ENCODE data around the gene PCNT. TPM values are rescaled to one million over a fixed set of nuclear protein-coding genes. Genes with fewer than 3 reads are reported as not detected.

PCNT gene
- total RNA-seq, 3 donors from 2014 or later (not counting 1 experiment from before 2014, with no cell fraction given) = 83.6 to 94.9 (median 84.0) TPM

DNA sequence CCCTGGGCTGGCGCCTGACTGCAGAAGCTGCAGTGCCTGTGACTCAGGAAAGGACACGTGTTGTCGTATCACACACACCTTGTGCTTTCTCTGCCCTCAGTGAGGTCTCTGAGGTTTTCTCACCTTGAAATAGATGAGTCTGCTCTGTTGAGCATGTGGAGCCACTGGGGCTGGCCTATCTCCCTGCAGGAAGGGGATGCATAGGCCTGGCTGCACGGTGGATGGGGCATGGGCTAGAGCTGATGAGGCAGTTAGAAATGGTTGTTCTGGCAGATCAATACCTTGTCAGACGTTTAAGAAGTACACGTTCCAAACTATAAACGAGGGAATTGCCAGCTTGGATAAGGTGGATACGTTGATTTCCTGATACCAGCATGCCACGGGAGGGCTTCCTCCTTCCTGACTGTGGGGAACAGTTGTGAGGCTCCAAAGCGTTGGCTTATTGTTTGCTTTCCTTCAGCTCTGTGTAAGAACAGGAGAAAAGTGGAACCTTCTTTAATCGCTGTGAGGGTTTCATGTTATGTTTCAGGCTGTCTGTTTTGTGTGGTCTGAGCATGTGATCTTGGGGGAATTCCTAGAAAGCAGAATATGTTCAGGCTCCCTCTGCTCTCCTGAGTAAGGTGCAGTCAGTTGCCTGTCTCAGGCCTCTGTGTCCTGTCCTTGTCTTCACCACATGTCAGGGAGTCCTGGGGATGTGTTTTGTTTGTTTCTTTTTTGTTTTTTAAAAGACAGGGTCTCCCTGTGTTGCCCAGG lies 44.8 kb downstream of the PCNT start:
- DNase-seq = peak; percentile 30 to 74
- no peak overlapping the region for H3K4me3 ChIP-seq (ENCODE audit: low read length)

DNA sequence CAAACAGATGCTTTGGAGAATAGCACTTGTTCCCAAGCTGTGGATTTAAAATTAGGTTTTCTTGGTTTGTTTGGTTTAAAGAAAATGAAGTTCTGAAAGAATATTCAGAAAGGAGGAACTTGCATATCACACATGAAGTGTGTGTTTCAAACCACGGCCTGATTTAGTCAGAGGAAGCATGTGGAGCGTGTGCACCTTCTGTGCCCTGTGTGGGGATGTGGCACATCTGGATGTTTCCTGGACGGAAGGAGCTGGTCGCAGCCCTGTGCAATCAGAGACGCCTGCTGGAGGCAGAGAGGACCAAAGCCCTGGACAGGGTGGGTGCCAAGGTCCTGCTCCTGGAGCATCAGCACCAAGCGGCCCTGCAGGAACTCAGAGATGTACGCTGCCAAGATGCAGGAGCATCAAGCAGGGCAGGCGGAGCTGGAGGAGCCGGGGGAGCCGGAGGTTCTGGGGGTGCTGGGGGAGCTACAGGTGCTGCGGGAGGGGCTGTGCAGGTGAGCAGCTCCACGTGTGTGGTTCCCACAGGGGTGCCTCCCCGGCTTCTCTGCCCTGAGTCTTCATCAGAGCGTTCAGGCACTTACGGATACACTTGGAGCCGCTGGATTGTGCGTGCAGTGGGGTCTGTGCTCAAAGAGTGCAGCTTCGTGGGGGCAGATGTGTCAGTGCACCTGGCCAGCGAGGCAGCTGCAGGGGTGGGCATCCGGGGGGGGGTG lies 45.7 kb downstream of the PCNT start:
- TF ChIP-seq, protein P1, sequence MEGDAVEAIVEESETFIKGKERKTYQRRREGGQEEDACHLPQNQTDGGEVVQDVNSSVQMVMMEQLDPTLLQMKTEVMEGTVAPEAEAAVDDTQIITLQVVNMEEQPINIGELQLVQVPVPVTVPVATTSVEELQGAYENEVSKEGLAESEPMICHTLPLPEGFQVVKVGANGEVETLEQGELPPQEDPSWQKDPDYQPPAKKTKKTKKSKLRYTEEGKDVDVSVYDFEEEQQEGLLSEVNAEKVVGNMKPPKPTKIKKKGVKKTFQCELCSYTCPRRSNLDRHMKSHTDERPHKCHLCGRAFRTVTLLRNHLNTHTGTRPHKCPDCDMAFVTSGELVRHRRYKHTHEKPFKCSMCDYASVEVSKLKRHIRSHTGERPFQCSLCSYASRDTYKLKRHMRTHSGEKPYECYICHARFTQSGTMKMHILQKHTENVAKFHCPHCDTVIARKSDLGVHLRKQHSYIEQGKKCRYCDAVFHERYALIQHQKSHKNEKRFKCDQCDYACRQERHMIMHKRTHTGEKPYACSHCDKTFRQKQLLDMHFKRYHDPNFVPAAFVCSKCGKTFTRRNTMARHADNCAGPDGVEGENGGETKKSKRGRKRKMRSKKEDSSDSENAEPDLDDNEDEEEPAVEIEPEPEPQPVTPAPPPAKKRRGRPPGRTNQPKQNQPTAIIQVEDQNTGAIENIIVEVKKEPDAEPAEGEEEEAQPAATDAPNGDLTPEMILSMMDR (IDR thresholded peaks at IDR 0.05) = no peak
- WGBS (ENCODE audit: insufficient coverage) = 51% methylated on average over 20 of the region's 20 CpGs
- H3K9me3 ChIP-seq (ENCODE audit: control insufficient read depth, insufficient read depth, low read length) = no peaks in the 10 kb centered on the region
- intact Hi-C loops (cut with micrococcal nuclease) = no loop called here
- peaks cover 16% of the 10 kb centered on the region for H3K36me3 ChIP-seq (ENCODE audit: control insufficient read depth, insufficient read depth, low read length)
- H3K4me1 Mint-ChIP-seq = peaks cover 16 to 17% of the 10 kb centered on the region in 2 donors
- no peaks in the 10 kb centered on the region for H3K36me3 Mint-ChIP-seq
- no peaks in the 10 kb centered on the region for H3K27me3 ChIP-seq (ENCODE audit: control insufficient read depth, insufficient read depth, low read length)
- H3K27ac Mint-ChIP-seq = peak overlapping the region; percentile 67 to 68
- ATAC-seq = no peak
- no peak overlapping the region for H3K4me3 ChIP-seq (ENCODE audit: low read length)
- no peaks in the 10 kb centered on the region for H3K27me3 Mint-ChIP-seq (ENCODE audit: low read depth in 2 of 2)
- H3K9me3 Mint-ChIP-seq = no peaks in the 10 kb centered on the region
- H3K4me1 ChIP-seq (ENCODE audit: control insufficient read depth, insufficient read depth, low read length) = peaks cover 29% of the 10 kb centered on the region
- H3K27ac ChIP-seq (ENCODE audit: low read length) = no peak overlapping the region
- DNase-seq = no peak
- no peak overlapping the region for H3K4me3 Mint-ChIP-seq

More for the DNA sequence above, 44.8 kb downstream of the PCNT start:
- Mint-ChIP-seq H3K27me3 (ENCODE audit: low read depth in 2 of 2) (no peaks in the 10 kb centered on the region), H3K27ac (peak overlapping the region; percentile 67 to 68), H3K4me3 (peak overlapping the region; percentile 45), H3K9me3 (no peaks in the 10 kb centered on the region), H3K36me3 (no peaks in the 10 kb centered on the region), H3K4me1 (peaks cover 16 to 17% of the 10 kb centered on the region in 2 donors)
- Histone ChIP-seq H3K27ac (ENCODE audit: low read length) (peak overlapping the region; percentile 0), H3K27me3 (ENCODE audit: control insufficient read depth, insufficient read depth, low read length) (no peaks in the 10 kb centered on the region), H3K36me3 (ENCODE audit: control insufficient read depth, insufficient read depth, low read length) (peaks cover 23% of the 10 kb centered on the region), H3K9me3 (ENCODE audit: control insufficient read depth, insufficient read depth, low read length) (no peaks in the 10 kb centered on the region), H3K4me1 (ENCODE audit: control insufficient read depth, insufficient read depth, low read length) (peaks cover 29% of the 10 kb centered on the region)
- 22% methylated on average over 11 of the region's 11 CpGs for WGBS (ENCODE audit: insufficient coverage)
- TF ChIP-seq, protein P1 (IDR thresholded peaks at IDR 0.05) = no peak
- intact Hi-C loops (cut with micrococcal nuclease) = no loop called here
- peak; percentile 75 to 89 (median 86) for ATAC-seq

DNA sequence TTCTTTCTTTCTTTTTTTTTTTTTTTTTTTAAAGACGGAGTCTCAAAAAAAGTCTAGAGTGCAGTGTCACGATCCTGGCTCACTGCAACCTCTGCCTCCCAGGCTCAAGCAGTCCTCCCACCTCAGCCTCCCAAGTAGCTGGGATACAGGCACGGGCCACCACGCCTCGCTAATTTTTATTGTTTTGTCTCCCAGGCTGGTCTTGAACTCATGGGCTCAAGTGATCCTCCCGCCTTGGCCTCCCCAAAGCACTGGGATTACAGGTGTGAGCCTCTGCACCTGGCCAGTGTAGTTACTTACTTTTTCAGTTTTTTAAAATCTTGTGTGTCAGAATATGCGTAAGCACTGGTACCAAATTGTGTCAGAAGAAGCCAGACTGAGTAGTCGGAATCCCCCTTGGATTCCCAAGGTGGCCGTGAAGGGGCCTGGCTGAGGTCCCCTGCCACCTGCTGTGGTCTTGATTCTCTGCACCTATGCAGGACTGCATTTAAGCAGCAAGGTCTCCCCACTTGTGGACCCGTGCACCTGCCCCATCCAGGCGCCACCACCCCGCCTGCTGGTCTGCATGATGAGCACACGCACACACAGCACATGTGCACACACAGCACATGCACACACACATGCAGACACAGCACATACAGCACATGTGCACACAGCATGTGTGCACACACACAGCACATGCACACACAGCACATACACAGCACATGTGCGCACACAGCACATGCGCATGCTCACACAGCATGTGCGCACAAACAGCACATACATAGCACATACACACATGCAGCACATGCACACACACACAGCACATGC lies 47.5 kb downstream of the PCNT start:
- no peaks in the 10 kb centered on the region for H3K27me3 Mint-ChIP-seq (ENCODE audit: low read depth in 2 of 2)

More for the DNA sequence above, 47.5 kb downstream of the PCNT start:
- 95% methylated on average over 16 of the region's 16 CpGs for WGBS (ENCODE audit: insufficient coverage)
- Histone ChIP-seq H3K27ac (ENCODE audit: low read length) (no peak overlapping the region), H3K4me1 (ENCODE audit: control insufficient read depth, insufficient read depth, low read length) (peaks cover 29% of the 10 kb centered on the region), H3K4me3 (ENCODE audit: low read length) (no peak overlapping the region), H3K9me3 (ENCODE audit: control insufficient read depth, insufficient read depth, low read length) (no peaks in the 10 kb centered on the region), H3K27me3 (ENCODE audit: control insufficient read depth, insufficient read depth, low read length) (no peaks in the 10 kb centered on the region), H3K36me3 (ENCODE audit: control insufficient read depth, insufficient read depth, low read length) (peaks cover 10% of the 10 kb centered on the region)
- ATAC-seq = no peak
- Mint-ChIP-seq H3K9me3 (no peaks in the 10 kb centered on the region), H3K36me3 (no peaks in the 10 kb centered on the region), H3K4me1 (peaks cover 16 to 17% of the 10 kb centered on the region in 2 donors), H3K27ac (no peak overlapping the region), H3K4me3 (no peak overlapping the region)
- no peak for DNase-seq
- intact Hi-C loops (cut with micrococcal nuclease) = no loop called here
- TF ChIP-seq, protein P1 (IDR thresholded peaks at IDR 0.05) = no peak

Data from natural killer cell (primary cell).